Ureter (tissue), 1 donor: Measurements from ENCODE around the gene KITLG. TPM values are rescaled to one million over a fixed set of nuclear protein-coding genes. Genes with fewer than 3 reads are reported as not detected.
"Not testable (repeated sequence)": the region's sequence is repeated elsewhere in the genome, so short reads cannot be mapped to it uniquely, and the experiment has no call there.

Source experiments
- DNase-seq: peaks from one replicate; pipeline ENCODE4 v3.0.0-alpha.2; 2020; ENCODE audit warnings: low spot score
- total RNA-seq: library from RNA; stranded (reverse); gene quantifications from one replicate; pipeline ENCODE4 v1.2.4, GENCODE V29; 2023
- donor health status: DM: yes; HTN: yes; CAD: no.

KITLG gene
- total RNA-seq, 1 donor from 2014 or later, result 17.2 TPM

GRCh38 chr12:88494520-88494919 is 85.8 kb downstream of the KITLG start:
- no peak for DNase-seq

DNA sequence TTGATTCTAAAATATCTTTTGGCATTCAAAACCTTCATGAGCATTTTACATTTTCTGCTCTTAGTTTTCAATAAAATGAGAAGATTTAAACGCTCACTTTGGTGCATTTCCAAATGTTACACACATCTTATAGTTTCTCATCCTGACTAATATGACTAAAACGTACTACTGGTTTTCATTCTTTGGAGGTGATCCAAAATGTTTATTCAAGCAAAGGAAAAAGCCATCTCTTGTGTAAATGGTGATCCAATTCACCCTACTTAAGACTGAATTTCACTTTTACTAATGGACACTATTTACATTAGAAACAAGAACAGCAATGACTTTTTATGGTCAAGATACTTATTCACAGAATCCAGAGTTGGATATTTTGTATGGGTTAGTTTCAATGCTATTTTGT is 86.6 kb downstream of the KITLG start:
- no peak for DNase-seq

DNA sequence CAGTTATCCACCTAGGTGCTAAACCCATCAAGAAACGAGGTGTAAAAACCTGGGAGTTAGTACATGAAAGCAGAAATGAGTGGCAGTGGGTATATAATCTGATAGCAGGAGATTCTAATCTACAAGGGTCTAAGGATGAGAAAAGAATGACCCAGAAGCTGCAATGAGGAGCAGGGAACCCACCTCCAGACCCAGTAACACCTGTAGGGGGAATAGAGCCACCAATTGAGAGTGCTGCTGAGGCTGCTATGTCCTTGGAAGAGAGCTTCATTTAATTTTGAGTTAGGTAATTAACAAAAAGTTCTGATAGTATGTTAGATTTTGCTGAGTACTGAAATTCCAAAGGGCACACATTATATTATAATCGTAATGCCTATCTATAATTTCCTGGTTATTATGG is 89.8 kb downstream of the KITLG start:
- DNase-seq, result no peak

DNA sequence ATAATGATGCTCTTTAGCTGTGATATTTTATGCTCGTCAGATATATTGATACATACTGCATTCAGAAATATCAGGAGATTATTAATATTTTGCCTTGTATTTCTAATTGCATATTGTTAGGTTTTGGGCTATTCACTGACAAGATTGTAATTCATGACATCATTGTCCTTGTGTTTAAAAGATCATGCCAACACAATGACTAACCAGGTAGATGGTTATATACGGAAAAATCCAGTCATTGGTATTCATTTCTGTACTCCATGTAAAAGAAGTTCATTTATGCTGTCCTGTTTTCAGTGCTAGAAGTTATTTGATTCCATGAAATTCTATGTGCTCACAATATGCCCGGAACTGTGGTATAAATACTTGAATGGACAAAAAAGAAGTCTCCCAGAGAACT is 107.5 kb downstream of the KITLG start:
- no peak for DNase-seq

DNA sequence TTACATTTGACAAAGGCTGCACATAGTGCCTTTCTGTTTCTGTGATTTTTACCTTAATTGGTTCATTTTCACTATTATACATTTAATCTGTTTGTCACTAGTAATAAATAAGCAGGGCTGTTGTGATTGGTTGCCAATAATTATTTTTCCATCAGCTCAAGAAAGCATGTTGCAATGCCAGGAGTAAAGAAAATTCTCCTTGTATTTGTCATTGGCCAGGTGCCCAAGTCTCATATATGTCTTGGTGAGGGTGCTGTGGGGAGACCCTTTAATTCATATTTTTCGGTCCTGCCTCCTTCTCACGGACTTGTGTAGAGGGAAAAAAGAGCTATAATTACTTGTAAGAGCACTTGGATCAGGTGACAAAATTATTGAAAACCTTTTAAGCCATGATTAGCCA is 108.0 kb downstream of the KITLG start:
- no peak for DNase-seq

GRCh38 chr12:88471331-88472045 is 108.8 kb downstream of the KITLG start:
- no peak for DNase-seq

- DNase-seq, result no peak
Observed at GRCh38 chr12:88469154-88469553, 111.1 kb downstream of the KITLG start.

- no peak for DNase-seq
Observed at GRCh38 chr12:88468581-88468980, 111.7 kb downstream of the KITLG start.

DNA sequence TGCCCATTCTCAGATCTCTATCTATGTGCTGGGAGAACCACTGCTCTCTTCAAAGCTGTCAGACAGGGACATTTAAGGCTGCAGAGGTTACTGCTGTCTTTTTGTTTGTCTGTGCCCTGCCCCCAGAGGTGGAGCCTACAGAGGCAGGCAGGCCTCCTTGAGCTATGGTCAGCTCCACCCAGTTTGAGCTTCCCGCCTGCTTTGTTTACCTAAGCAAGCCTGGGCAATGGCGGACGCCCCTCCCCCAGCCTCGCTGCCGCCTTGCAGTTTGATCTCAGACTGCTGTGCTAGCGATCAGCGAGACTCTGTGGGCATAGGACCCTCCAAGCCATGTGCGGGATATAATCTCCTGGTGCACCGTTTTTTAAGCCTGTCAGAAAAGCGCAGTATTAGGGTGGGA is 113.6 kb downstream of the KITLG start:
- not testable (repeated sequence) for DNase-seq

DNA sequence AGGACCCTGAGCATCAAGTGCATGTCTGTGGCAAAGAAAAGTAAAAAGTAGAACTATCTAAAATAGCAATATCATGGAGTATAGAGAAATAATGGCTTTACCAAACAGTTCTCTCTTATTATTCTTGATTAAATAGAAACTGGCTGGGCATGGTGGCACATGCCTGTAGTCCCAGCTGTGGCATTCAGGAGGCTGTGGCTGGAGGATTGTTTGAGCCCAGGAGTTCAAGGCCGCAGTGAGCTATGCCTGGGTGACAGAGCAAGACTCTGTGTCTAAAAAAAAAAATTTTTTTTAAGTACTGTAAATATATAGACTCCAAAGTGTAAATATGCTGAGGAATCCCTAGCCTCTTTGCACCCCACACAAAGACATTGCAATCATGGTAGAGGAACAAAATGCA is 121.9 kb downstream of the KITLG start:
- DNase-seq, result no peak

DNA sequence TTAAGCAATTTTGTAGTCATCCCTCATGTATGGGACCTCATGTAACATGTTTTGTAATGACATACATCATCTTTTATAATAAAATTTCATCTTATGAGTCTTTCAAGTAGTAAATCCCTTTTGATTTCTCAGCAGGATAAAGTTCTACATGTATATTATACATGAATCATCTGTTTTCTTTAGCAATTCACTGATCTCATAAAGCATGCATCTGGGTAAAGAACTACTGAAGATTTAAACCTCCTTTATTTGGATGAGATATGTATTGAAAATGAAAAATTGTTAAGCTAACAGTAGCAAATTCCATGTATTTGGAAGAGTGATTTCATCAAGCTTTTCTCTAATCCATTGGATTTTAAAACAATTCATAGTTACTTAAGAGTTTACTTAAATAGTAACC is 126.9 kb downstream of the KITLG start:
- no peak for DNase-seq

- no peak for DNase-seq
Observed at GRCh38 chr12:88451205-88451604, 129.1 kb downstream of the KITLG start.

DNA sequence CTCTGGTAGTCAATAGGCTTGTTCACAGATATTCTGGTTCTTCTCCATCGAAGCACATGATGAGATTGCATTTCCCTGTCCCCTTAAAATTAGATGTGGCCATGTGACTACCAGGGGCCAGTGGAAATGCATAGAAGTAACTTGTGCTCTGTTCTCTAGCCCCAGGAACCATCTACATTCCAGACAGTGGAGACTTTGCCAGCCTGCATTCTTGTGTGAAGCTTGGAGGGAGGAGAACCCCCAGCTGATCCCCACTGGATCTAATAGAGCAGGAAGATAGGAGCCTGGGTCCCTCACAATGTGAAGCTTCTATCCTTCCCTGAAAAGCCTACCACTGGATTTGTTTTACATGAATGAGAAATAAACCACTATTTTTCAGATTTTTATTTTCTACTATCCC is 130.1 kb downstream of the KITLG start:
- no peak for DNase-seq

DNA sequence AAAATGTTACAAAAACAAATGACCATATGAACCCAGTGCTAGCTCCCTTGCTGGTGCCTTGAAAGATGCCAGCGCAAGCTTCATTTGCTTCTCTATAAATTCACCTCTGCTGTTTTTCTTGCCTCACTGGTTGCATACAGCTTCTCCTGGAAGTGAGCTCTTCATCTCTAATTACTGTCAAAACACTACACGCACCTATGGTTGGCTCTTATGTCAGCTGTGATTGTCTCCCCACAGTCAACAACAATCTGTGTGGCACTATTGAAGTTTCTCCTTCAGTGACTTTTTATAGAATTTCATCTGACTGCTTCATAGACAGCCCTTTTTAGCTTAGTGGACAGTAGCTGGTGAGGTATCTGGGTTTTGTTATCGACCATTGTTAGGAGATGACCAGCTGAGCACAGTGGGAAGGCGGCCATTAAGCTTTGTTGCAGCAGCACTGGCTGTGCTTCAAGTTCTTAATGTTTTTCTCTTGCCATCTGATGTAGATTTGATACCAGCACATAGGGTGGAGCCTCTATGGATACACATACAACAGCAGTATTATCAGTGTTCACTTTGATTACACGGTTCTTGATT is 131.8 kb downstream of the KITLG start:
- DNase-seq, result no peak

DNA sequence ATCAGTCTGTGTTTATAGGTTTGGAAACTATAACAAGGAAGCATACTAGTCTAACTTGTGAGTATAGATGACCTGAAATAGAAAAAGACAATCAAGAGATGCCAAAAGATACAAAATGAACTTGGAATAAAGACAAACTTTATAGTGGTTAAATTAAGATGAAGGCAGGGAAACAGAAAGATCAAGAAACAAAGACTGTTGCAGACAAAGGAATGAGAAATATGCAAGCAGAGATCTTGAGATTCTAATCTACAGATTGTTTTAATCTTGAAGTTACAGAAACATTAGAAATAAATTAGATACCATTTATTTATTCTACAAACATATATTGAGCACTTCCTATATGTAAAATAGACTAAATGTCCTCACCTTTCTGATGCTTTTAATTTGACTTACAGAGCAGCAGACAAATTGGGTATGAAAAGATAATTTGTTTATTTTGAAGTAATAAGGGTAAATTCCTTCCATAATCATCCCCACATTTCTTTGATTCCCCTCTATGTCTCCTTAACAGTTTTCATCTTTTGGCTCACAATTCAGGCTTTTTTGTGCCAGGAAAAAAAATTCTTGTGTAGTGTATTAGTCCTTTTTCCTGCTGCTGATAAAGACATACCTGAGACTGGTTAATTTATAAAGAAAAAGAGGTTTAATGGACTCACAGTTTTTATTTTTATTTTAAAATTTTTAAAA is 134.4 kb downstream of the KITLG start:
- no peak for DNase-seq

DNA sequence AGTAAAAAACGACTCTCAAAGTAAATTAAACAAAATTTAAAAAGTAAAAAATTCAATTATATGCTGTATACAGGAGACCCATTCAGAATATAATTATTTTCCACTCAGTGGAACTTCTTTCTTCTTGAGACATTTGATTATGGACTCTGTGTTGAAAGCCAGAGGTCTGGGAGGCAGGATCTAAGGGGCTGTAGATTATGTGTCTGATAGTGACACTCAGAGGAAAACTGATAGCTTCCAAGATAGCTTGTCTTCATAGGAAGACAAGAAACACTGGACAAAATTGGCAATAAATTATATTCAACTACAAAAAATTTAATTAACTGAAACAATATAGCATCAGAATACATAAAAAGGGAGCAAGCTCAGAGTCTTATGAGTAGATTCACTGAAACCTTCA is 135.8 kb downstream of the KITLG start:
- DNase-seq, result no peak
